DLD1 (cell line): ENCODE data around the gene RRBP1.
"Not testable (repeated sequence)": the region's sequence is repeated elsewhere in the genome, so short reads cannot be mapped to it uniquely, and the experiment has no call there.

Experiments used
- in situ Hi-C: cut with HindIII; loops from 2 replicates; pipeline ENCODE4 v1.10.0; 2017; ENCODE audit warnings: low sequenced_read_pairs

Gene RRBP1

DNA sequence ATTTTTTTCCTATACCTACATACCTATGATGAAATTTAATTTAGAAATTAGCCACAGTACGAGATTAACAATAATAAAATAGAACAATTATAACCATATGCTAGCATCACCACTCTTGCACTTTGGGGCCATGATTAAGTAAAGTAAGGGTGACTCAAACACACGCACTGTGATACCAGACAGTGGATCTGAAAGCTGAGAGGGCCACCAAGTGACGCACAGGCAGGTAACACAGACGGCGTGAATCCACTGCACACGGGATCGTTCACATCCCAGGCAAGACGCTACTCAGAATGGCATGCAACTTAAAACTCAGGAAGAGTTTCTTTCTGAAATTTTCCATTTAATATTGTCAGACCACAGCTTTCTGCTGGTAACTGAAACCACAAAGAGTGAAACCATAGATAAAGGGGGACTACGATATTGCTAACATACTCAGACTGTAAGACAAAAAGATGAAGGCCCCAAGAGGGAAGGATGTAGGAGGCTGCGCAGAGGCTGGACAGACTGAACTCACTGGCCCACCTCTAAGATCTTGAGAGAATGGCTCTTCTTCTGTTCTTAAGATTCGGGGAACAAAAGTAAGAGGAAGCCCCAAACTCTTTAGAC, 17.9 kb downstream of the RRBP1 start:
- in situ Hi-C loops: no loop called here

DNA sequence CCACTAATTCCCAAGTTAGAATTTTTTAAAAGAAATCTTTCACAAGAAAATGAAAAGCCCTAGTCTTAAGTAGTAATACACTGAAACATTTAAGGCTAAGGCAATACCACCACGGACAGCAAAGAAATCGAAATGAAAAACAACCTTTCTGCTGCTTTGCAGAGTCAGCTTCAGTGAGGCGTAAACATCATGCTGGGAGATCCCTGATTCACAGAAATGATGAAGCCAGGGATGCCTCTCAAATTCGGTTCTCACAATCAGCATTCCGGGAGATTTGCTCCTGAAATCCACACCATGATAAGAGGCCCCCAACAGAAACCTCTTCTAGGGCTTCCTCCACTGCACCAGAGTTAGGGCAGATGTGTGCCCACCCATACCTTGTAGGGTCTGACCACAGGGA, 18.6 kb downstream of the RRBP1 start:
- in situ Hi-C loops: no loop called here

DNA sequence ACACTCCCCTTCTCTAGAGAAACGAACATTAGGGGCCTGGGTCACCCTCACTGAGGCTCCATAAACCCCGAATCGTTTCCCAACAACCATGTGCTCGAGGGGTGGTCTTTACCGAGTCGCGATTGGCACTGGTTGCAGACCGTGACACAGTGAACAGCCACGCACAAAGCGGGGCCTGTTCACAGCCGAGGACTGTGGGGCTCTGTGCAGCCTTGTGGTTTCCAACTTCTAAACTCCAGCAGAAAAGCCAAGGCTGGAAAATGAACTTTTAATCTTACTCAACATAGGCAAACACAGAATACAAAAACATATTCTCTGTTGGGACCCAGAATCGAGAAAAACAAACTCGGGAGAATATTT, 19.0 kb downstream of the RRBP1 start:
- in situ Hi-C loops: no loop called here

DNA sequence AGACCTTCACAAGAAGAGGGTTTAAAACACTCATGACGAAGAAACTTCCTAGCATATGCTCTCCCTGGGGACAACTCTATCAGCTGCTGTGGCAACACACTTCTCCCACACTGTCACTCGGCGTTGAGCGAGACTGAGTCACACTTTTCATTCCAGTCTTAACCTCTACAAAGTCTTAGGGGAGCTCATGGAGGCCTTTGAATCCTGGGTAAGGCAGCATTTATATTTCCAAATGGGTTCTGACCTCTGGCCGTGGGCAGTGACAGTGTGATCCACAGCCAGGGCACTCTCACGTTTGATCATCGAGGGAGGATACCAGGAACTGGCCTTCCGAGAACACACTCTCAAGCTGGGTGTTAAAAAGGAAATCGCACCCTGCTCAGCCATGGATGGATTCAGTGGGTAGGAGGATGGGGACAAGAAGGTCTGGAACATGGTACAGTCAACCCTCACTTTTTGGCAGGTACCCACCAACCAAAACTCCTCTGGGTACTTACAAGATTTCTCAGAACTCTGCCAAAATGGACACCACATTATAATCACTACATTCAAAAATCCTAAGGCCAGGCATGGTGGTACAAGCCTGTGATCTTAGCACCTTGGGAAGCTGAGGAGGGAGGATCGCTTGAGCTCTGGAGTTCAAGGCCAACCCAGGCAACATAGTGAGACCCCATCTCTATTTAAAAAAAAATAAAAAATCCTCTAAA, 19.6 kb downstream of the RRBP1 start:
- in situ Hi-C loops: no loop called here

DNA sequence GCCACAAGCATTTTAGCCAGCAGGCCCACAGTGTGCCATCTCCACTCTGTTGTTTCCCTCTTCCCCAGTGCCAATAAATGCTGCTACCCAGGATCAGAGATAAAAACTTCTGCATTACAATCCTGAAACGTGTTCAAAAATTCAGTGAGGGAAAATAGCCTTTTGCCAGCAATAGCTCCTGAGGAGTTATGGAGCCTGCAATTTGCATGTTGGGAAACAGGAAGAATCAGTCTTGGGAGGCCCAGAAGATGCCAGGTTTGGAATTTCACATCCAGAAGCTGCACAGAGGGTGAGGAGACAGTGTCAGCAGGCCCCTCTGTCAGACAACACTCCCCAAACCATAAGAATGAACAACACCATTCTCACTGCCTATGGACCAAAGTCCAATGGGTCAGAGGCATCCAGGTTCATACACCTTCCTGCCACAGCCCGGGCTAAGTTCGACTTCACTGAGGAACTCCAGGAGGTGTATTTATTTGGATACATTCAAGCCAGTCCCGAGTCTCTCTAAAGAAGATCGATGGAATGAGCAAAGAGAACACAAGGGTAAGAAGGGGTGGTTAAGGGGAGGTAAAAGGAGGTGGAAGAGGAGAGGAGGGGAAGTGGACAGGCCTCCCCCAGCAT, 20.8 kb downstream of the RRBP1 start:
- in situ Hi-C loops: no loop called here

DNA sequence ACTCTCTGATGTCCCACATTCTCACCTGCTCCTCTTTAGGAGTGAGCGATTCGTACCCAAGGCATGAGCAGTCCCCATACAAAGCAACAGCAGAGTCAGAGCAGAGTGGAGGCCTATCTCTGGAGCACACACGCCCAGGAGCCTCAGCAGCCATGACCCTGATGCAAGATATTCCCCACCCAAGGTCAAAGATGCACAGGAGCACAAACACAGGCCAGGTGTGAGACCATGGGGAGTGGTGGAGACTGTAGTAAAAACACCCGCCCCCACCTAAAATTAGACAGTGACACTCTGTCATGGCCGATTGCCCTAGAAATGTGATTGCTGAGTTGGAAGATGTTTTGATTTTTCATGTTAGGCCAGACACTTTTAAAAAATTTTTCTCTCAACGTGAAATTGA, 21.4 kb downstream of the RRBP1 start:
- in situ Hi-C loops: no loop called here

DNA sequence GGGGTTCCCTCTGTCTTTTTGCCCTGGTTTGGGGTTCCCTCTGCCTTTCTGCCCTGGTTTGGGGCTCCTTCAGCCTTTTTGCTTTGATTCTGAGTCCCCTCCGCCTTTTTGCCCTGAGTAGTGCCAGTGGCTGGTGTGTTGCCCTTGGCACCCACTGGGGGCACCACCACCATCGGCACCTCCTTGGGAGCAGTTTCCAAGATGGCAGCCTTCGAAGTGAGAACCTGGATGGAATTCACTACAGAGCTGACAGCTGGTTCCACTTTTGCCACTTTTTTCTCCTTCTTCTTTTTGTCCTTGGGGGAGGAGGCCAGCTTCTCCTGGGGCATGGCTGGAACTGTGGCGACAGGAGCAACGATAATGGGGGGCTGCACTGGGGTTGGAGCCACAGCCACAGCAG, 22.2 kb downstream of the RRBP1 start:
- in situ Hi-C loops: no loop called here

DNA sequence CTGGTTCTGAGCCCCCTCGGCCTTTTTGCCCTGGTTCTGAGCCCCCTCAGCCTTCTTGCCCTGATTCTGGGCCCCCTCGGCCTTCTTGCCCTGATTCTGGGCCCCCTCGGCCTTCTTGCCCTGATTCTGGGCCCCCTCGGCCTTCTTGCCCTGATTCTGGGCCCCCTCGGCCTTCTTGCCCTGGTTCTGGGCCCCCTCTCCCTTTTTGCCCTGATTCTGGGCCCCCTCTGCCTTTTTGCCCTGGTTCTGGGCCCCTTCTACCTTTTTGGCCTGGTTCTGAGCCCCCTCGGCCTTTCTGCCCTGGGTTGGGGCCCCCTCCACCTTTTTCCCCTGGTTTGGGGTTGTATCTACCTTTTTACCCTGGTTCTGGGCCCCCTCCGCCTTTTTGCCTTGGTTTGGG, 22.7 kb downstream of the RRBP1 start:
- in situ Hi-C loops: not testable (repeated sequence)

DNA sequence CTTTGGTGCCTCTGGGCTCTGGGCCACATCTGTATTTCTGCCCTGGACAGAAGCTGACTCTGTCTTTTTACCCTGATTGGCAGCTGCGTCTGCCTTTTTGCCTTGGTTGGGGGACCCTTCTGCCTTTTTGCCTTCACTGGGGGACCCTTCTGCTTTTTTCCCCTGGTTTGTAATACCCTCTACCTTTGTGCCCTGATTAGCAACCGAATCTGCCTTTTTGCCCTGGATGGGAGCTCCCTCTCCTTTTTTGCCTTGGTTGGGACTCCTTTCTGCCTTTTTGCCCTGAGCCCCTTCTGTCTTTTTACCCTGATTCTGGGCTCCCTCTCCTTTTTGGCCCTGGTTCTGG, 23.4 kb downstream of the RRBP1 start:
- in situ Hi-C loops: no loop called here

DNA sequence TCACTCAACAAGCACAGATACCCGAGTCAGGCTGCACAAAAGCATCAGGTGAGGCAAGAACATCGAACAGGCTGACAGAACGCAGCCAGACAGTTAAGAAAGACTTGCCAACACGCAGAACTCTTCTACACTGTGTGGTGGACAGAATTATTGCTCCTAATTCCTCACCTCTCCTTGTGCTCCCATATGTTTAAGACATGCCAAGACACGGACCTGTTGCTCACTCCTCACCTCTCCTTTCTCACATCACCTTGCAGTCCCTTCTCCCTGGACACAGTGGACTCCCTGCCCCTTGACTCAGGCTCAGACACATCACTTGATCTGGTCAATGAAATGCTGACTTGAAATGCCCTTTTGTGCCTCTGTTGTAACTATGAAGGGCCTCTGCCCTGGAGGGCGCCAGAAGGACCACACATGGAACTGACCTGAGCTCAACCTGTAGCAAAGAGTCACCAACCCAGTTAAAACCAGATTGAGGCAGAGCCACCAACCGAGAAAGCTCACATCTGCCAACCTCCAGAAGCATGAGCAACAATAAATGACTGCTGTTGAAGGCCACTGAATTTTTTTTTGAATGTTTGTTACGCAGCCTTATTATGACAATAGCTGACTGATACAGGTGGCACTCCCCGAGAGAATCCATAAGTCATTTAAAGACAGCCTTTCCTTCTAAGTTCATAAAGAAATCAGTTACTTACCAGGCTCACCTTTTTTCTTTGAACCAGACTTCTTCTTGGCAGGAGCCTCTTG, 24.0 kb downstream of the RRBP1 start:
- in situ Hi-C loops: no loop called here

DNA sequence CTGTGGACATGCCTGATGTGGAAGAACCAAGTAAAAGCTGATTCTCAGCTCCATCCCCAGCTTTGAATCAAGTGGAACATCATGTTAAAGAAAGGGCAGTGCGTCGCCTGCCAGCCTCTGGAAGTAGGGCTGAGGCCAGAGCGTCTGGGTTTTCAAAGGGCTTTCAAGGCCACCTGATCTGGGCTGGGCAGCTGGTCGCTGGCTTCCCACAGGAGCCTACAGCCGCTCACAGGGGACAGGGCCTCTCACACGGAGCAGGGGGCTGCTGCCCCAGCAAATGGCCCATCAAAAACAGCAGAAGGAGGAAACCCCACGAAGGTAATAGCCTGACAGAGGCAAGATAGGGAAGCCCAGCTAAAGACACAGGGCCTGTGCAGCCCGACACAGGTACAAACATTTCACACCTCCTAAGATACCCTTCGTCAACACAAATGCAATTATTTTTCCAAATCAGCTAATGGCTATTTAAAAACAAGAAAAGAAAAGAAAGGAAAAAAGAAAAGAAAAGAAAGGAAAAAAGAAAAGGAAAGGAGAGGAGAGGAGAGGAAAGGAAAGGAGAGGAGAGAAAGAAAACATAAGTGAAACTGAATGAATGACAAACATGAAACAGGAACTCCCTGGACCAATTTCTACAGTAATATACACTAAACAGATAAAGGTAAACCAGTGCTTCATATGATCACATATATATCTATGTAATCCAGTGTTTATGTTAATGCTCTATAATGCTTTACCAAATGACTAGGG, 24.8 kb downstream of the RRBP1 start:
- in situ Hi-C loops: no loop called here

DNA sequence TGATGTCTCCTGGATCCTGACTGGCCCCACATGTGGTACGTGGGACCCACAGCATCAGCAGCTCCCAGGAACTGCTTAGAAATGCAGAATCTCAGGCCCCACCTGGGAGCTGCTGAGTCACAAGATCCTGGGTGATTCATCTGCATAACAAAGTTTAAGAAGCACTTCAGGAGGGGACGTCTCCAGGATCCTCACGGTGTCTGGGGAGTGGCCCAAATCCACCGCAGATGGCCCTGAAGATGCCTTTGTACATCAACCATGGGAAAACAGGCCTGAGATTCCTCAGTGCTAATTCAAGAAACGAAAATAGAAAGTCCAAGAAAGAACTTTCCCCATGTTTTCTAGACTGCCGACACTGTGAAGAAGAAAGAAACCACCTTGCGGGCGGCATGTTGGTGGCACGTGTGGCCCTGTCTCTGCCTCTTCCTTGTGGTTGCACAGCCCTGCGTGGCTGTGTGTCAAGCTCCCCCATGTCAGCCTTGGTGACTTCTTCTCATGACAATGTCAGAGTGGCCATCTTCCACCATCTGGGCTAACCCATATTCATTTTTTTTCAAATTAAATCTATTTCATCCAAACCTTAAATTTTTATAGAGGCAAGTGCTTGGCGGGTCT, 26.1 kb downstream of the RRBP1 start:
- in situ Hi-C loops: no loop called here

DNA sequence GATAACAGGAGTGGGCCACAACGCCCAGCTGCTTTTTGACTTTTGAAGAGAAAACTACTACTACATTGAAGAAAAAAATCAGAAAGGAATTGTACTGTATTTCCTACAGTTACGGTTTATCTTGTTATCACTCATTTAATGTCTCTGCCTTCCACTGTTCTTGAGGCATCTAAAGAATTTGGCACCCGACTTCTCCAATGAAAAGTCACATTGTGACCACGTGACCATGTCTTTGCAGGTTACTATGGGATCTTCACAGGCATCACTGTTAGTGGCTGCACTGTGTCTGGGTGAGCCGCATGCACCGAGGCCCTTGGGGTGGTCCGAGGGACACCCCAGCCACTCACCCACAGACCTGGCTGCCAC, 26.8 kb downstream of the RRBP1 start:
- in situ Hi-C loops: no loop called here

DNA sequence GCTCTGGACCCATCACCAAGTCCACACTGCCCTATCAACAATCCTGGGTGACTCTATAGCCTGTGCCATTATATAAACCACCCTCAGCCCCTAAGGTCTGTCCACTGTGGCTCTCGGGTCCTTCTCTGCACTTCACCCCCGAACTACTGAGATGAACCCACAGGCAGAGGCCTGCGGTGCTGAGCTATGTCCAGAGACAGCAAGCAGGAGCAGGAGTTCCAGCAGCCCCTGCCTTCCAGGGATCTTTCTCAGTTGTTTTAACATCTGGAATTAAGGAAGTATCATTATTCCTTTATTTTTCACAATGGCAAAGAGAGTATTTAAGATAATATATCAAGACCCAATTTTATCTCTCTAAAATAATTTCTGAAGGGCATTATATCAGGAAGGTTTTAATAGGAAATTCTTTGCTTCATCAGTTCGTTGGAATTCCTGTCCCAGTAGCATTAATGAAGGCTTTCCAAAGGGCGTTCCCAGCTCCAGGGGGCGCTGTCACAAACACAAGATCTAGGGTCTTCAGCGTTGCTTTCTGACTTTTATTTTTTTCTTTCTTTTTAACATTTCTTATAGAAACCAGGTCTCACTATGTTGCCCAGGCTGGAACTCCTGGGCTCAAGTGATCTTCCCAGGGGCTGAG, 27.3 kb downstream of the RRBP1 start:
- in situ Hi-C loops: no loop called here

DNA sequence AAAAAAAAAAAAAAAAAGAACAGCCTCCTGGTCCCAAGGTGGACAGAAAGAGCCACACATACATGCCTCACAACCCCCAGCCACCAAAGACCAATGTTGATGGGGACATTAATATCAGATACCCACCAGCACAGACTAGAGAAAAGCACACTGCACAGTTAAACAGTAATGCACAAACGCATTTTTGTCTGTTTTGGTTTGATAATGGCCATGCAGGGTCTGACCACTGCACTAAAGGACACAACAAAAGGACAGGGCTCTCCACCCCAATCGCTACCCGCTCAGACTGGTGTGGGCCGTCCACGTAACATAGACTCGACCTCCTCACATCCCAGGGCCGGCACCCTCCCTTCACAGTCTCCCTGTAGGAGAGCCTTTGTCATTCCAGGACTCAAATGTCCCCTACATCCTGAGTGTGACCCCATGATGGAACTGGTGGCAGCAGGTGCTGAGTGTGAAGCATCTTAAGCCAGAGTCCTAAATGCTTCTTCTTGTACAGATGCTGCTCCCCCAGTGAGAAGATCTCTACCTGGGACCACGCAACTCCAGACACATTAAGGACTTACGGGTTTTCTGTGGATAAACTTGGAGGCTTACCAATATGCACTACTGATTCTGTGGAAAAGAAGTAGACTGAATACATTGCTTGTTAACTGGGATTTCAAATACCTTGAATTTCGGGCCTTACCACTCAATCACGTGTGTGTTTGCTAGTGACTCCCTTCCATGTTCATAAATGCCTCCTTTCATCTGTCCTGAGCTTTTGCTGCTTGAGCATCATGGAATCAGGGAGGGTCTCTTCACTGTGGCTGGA, 28.0 kb downstream of the RRBP1 start:
- in situ Hi-C loops: no loop called here

DNA sequence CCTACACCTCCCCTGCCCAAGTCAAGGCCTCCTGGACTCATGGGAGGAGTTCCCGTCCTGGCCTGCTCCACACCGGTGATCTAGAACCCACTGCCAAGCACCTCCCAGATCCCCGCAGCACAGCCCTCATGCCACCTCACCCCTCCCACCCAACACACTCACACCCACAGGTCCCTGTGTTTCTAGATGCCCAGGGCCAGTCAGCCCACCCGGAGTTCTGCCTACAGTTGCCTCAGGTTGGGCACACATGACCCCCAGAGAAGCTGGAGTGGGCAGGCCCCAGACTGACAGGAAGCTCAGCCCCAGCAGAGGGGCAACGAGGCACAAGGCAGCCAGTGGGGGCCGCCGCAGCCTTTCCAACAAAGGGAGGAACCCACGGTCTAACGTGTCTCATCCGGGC, 29.6 kb downstream of the RRBP1 start:
- in situ Hi-C loops: no loop called here

DNA sequence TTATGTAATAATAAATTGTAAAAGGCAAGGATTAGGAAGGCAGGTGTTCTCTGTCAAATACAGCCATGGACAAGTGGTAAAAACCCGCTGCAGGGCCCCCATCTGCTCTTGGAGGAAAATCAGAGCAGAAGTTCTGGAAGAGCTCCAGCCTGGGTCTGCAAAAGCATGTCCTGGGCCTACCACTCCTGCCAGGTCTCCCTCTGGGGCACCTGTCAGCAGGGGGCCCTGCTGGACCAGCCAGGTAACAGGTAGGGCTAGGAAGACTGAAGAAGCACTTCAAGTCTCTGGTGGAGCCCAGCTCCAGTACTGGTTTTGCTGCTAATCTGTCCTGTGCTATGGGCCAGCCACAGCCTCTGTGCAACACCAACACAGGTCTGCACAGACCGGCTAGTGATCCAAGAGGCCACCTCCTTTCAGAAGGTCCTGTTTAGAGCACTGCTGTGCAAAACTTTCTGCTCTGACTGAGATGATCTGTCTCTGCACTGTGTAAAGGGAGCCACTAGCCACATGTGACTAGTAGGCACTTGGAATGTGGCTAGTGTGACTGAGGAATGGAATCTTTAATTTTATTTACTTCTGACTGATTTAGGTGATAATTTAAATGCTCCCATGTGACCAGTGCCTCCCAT, 30.2 kb downstream of the RRBP1 start:
- in situ Hi-C loops: no loop called here

DNA sequence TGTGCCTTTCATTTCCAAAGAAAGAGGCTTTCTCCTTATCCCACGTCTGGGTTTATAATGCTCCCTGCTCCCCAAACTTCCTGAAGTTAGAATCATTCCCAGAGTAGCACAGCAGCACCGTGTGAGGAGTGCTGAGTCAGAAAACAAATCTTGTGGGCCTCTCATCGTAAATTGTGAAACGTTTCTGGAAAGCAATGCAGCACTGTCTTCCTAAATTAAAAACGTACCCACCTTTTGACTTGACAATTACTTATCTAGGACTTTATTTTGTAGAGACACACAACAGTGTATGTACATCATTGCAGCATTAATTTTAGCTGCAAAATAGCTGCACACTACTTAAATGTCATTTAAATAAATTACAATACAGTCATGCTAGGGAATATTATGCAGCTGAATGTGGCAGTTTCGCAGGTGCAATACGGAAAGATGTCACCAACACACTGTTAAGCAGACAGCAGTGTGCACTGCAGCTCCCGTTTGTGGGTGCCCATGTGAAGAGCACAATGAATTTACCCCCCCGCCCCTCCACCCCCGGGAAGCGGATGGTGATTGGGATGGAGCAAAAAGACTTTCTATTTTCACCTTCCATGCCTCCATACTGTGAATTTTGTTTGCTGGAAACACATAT, 30.8 kb downstream of the RRBP1 start:
- in situ Hi-C loops: no loop called here
